Gastrocnemius medialis (tissue), 4 donors: ENCODE data around the gene KISS1.

Source experiments
- POLR2A ChIP-seq, 2 donors: fragments of 450-650 bp; IDR thresholded peaks; one replicate each; pipeline ENCODE4 v1.6.1; 2017; ENCODE audit warnings: antibody characterized with exemption in 2 of 2, mild to moderate bottlenecking in 2 of 2, moderate library complexity in 2 of 2
- TF ChIP-seq, protein P1 (sequence below), 5 experiments: fragments of 450-650 bp in 3 of 5; fragments of 200-600 bp in 2 of 5; sonication (generic) in 2 of 5; IDR thresholded peaks in 4 of 5; conservative IDR thresholded peaks in 1 of 5; 1 replicate in 4 of 5; 2 replicates in 1 of 5; pipeline ENCODE4 v1.5.1; 2016 to 2019; ENCODE audit warnings: antibody characterized with exemption in 5 of 5, mild to moderate bottlenecking in 3 of 5, moderate library complexity in 3 of 5

DNA sequence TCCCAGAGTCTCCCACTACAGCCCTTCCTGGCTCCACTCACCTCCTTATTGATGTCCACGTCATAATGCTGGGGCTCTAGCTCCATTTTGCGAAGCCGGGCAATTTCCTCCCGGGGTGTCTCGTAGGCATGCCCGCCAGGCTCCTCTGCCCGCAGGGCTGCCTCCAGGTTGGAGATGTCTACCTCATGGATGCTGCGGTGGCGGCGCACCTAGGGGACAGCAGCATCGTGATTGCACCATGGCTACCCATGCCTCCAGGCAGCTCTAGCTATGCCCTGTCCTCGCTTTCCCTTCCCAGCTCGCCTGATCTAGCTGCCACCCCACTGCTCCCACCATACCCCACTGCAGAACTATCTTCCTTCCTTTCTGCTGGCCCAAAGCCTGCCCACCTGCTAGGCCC is 32.6 kb upstream of the KISS1 start:
- TF ChIP-seq, protein P1, sequence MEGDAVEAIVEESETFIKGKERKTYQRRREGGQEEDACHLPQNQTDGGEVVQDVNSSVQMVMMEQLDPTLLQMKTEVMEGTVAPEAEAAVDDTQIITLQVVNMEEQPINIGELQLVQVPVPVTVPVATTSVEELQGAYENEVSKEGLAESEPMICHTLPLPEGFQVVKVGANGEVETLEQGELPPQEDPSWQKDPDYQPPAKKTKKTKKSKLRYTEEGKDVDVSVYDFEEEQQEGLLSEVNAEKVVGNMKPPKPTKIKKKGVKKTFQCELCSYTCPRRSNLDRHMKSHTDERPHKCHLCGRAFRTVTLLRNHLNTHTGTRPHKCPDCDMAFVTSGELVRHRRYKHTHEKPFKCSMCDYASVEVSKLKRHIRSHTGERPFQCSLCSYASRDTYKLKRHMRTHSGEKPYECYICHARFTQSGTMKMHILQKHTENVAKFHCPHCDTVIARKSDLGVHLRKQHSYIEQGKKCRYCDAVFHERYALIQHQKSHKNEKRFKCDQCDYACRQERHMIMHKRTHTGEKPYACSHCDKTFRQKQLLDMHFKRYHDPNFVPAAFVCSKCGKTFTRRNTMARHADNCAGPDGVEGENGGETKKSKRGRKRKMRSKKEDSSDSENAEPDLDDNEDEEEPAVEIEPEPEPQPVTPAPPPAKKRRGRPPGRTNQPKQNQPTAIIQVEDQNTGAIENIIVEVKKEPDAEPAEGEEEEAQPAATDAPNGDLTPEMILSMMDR (IDR thresholded peaks at IDR 0.05 in 4 of 5, conservative IDR thresholded peaks at IDR 0.05 in 1 of 5) = no peak
- TF ChIP-seq POLR2A (IDR thresholded peaks at IDR 0.05) = no peak
